IMR-90 (cell line): Measurements from ENCODE around the gene TUBD1.
"Not testable (repeated sequence)": the region's sequence is repeated elsewhere in the genome, so short reads cannot be mapped to it uniquely, and the experiment has no call there.

Experiments
- BHLHE40 ChIP-seq: fragments of 150-350 bp; IDR thresholded peaks from 2 replicates; pipeline ENCODE4 v1.6.1; 2016; ENCODE audit warnings: mild to moderate bottlenecking, low read depth, low read length
- CHD1 ChIP-seq: IDR thresholded peaks from 2 replicates; pipeline ENCODE4 v1.6.1; 2012; ENCODE audit warnings: low read depth, low read length, improper control_type of control experiment
- CTCF ChIP-seq: conservative IDR thresholded peaks from 2 replicates; pipeline ENCODE4 v1.5.1; 2012; ENCODE audit warnings: mild to moderate bottlenecking, low read depth, low read length, improper control_type of control experiment
- MAFK ChIP-seq: IDR thresholded peaks from 2 replicates; pipeline ENCODE4 v1.6.1; 2012; ENCODE audit warnings: low read depth, low read length, improper control_type of control experiment
- MAZ ChIP-seq: IDR thresholded peaks from 2 replicates; pipeline ENCODE4 v1.6.1; 2012; ENCODE audit warnings: low read depth, mild to moderate bottlenecking, low read length, improper control_type of control experiment, moderate library complexity, borderline replicate concordance
- MXI1 ChIP-seq: IDR thresholded peaks from 2 replicates; pipeline ENCODE4 v1.6.1; 2012; ENCODE audit warnings: low read depth, mild to moderate bottlenecking, low read length, moderate library complexity, borderline replicate concordance
- POLR2A ChIP-seq: IDR thresholded peaks from 2 replicates; pipeline ENCODE4 v1.6.1; 2012; ENCODE audit warnings: mild to moderate bottlenecking, low read depth, low read length
- RAD21 ChIP-seq: IDR thresholded peaks from 2 replicates; pipeline ENCODE4 v1.6.1; 2012; ENCODE audit warnings: low read length, improper control_type of control experiment
- RCOR1 ChIP-seq: IDR thresholded peaks from 2 replicates; pipeline ENCODE4 v1.6.1; 2012; ENCODE audit warnings: mild to moderate bottlenecking, low read length, improper control_type of control experiment; ENCODE audit not compliant: insufficient replicate concordance
- SMC3 ChIP-seq: fragments of 150-350 bp; IDR thresholded peaks from 2 replicates; pipeline ENCODE4 v1.6.1; 2016; ENCODE audit warnings: low read depth, mild to moderate bottlenecking, antibody characterized with exemption, low read length, moderate library complexity
- USF2 ChIP-seq: fragments of 150-350 bp; IDR thresholded peaks from 2 replicates; pipeline ENCODE4 v1.6.1; 2017; ENCODE audit warnings: mild to moderate bottlenecking, antibody characterized with exemption, low read length, low read depth

GRCh38 chr17:59853919-59854729, 38.6 kb downstream of the TUBD1 start:
- TF ChIP-seq BHLHE40, CTCF, SMC3, RCOR1, POLR2A, CHD1, MXI1, MAZ, RAD21, MAFK, USF2: not testable (repeated sequence)
